K562 (cell line): Measurements from ENCODE around the gene SFT2D2. TPM values are rescaled to one million over a fixed set of nuclear protein-coding genes. Genes with fewer than 3 reads are reported as not detected.

ENCODE experiments used
- CXXC5 ChIP-seq: fragments of 250-450 bp; sonication (Bioruptor Pico); IDR thresholded peaks from 2 replicates; pipeline ENCODE4 v1.8.0; 2022; ENCODE audit warnings: inconsistent platforms, mild to moderate bottlenecking, moderate library complexity
- MTA1 ChIP-seq: fragments of 450-650 bp; IDR thresholded peaks from 2 replicates; pipeline ENCODE4 v1.6.1; 2017; ENCODE audit warnings: borderline replicate concordance
- MTF1 ChIP-seq: fragments of 250-450 bp; sonication (Bioruptor Pico); IDR thresholded peaks from 2 replicates; pipeline ENCODE4 v1.9.0; 2021; ENCODE audit warnings: moderate library complexity, mild to moderate bottlenecking, inconsistent platforms, borderline replicate concordance
- MYC ChIP-seq, 2 experiments: fragments of 250-450 bp in 1 of 2; sonication (Bioruptor Pico) in 1 of 2; IDR thresholded peaks; 2 replicates each; pipeline versions ENCODE4 v1.5.1 to v1.6.1; 2012 to 2021; ENCODE audit warnings: low read depth in 2 of 2, borderline replicate concordance in 1 of 2, improper control_type of control experiment in 1 of 2, low read length in 1 of 2, mild to moderate bottlenecking in 1 of 2, moderate library complexity in 1 of 2
- POLR2B ChIP-seq: fragments of 450-650 bp; IDR thresholded peaks from 2 replicates; pipeline ENCODE4 v1.6.1; 2018; ENCODE audit warnings: low read depth; ENCODE audit not compliant: partially characterized antibody
- PREB ChIP-seq: sonication (generic); formaldehyde crosslinking; IDR thresholded peaks from 2 replicates; pipeline ENCODE4 v1.8.1; 2023; ENCODE audit warnings: mild to moderate bottlenecking, missing genetic modification reagents
- PTRF ChIP-seq: fragments of 450-650 bp; IDR thresholded peaks from 2 replicates; pipeline ENCODE4 v1.6.1; 2016; ENCODE audit warnings: mild to moderate bottlenecking, missing genetic modification characterization, missing compliant biosample characterization
- SUPT5H ChIP-seq: fragments of 450-650 bp; IDR thresholded peaks from 2 replicates; pipeline ENCODE4 v1.6.1; 2016
- TAF1 ChIP-seq: IDR thresholded peaks from 2 replicates; pipeline ENCODE4 v1.6.1; 2011; ENCODE audit warnings: mild to moderate bottlenecking, low read length, moderate library complexity; ENCODE audit not compliant: insufficient read depth, control insufficient read depth, severe bottlenecking; ENCODE audit errors: extremely low read depth
- THRAP3 ChIP-seq: fragments of 450-650 bp; IDR thresholded peaks from 2 replicates; pipeline ENCODE4 v1.6.1; 2016; ENCODE audit warnings: mild to moderate bottlenecking, inconsistent platforms, borderline replicate concordance
- YBX1 ChIP-seq: fragments of 450-650 bp; IDR thresholded peaks from 2 replicates; pipeline ENCODE4 v1.7.1; 2016; ENCODE audit warnings: mild to moderate bottlenecking
- ZBTB2 ChIP-seq: fragments of 450-650 bp; IDR thresholded peaks from 2 replicates; pipeline ENCODE4 v1.6.1; 2016; ENCODE audit warnings: antibody characterized with exemption
- ZBTB9 ChIP-seq: fragments of 450-650 bp; formaldehyde crosslinking; IDR thresholded peaks from 2 replicates; pipeline ENCODE4 v1.4.0; 2020; ENCODE audit warnings: mild to moderate bottlenecking, moderate library complexity
- ZFP91 ChIP-seq: sonication (generic); formaldehyde crosslinking; IDR thresholded peaks from 2 replicates; pipeline ENCODE4 v1.8.0; 2022; ENCODE audit warnings: mild to moderate bottlenecking, missing genetic modification reagents
- ZMIZ1 ChIP-seq, 2 experiments: fragments of 150-350 bp in 1 of 2; IDR thresholded peaks; 2 replicates each; pipeline ENCODE4 v1.6.1; 2012 to 2016; ENCODE audit warnings: low read depth in 2 of 2, low read length in 2 of 2, mild to moderate bottlenecking in 1 of 2, moderate library complexity in 1 of 2
- ZNF354B ChIP-seq: fragments of 250-450 bp; sonication (Bioruptor Pico); IDR thresholded peaks from 2 replicates; pipeline ENCODE4 v1.4.0; 2020
- polyA plus RNA-seq, 8 experiments: library from polyadenylated mRNA; depleted of rRNA in 4 of 8; stranded (reverse) in 5 of 8; unstranded in 3 of 8; fragments of >200 nt; fragmentation: Nextera tagmentation in 2 of 8; fragmentation: Illumina TruSeq in 1 of 8; extraction: Ambion mirVana in 2 of 8; extraction: Trizol in 1 of 8; gene quantifications; 2 replicates each; pipeline versions ENCODE4 v1.2.1 to v1.2.3, GENCODE V29; 2011 to 2014; ENCODE audit warnings: inconsistent platforms in 1 of 8, missing spikeins in 1 of 8
- total RNA-seq, 7 experiments: library from RNA; depleted of rRNA in 6 of 7; stranded (reverse); fragments of >200 nt in 6 of 7; fragmentation: Illumina TruSeq in 2 of 7; extraction: Trizol in 2 of 7; gene quantifications; 2 replicates each; pipeline versions ENCODE4 v1.2.1 to v1.2.3, GENCODE V29; 2011 to 2021; ENCODE audit warnings: low replicate concordance in 1 of 7

Gene SFT2D2
- total and polyA plus RNA-seq, 9 of the 15 experiments (the other 6 are each of a cell fraction or from before 2014, with no cell fraction given): 3.4 to 50.1 (median 21.6) TPM

GRCh38 chr1:168178638-168179437 is 47.0 kb upstream of the SFT2D2 start, which contains the start of gene TIPRL (continued):
- TF ChIP-seq MTF1 (no peak), ZMIZ1 (IDR thresholded peaks at IDR 0.05; ENCODE audit: low read depth in 2 of 2, low read length in 2 of 2) (peak in 1 of 2 experiments; percentile 30; a peak in 1 of 4 replicates), ZNF354B (no peak), MTA1 (peak; percentile 87), PREB (no peak), PTRF (tag) (no peak), ZBTB2 (peak; percentile 98), POLR2B (peak; percentile 92), THRAP3 (no peak), YBX1 (no peak), ZFP91 (CRISPR knock-in tag) (no peak), TAF1 (peak; percentile 86), MYC (IDR thresholded peaks at IDR 0.05; ENCODE audit: low read depth, low read length) (peak; percentile 83), MYC (CRISPR knock-in tag; IDR thresholded peaks at IDR 0.05; ENCODE audit: borderline replicate concordance, low read depth) (peak; percentile 32; the same call in 1 of the 2 replicates), SUPT5H (peak; percentile 95), CXXC5 (CRISPR knock-in tag) (peak; percentile 97), ZBTB9 (CRISPR knock-in tag) (peak; percentile 40; the same call in 1 of the 2 replicates)
